SKM-1 (cell line): ENCODE measurements around the gene ST3GAL3.

Experiments used
- DNase-seq: peaks from one replicate; lab custom pipeline; 2025; ENCODE audit not compliant: unreplicated experiment; lab: John Stamatoyannopoulos, UW

The ST3GAL3 gene

DNA sequence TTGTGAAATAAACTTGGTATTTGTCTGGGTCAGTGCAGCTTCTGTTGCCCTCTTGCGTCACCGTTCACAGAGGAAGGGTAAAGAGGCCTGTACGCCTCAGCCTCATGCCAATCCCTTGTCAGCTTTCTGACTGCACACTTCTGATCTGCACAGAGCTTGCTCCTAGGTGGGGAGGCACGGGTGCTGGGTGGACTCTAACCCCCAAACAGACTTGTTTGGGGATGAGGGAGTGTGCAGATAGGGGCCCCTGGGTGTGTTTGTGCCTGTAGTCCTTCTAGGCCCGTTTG is 270.9 kb downstream of the ST3GAL3 start:
- no peak for DNase-seq

DNA sequence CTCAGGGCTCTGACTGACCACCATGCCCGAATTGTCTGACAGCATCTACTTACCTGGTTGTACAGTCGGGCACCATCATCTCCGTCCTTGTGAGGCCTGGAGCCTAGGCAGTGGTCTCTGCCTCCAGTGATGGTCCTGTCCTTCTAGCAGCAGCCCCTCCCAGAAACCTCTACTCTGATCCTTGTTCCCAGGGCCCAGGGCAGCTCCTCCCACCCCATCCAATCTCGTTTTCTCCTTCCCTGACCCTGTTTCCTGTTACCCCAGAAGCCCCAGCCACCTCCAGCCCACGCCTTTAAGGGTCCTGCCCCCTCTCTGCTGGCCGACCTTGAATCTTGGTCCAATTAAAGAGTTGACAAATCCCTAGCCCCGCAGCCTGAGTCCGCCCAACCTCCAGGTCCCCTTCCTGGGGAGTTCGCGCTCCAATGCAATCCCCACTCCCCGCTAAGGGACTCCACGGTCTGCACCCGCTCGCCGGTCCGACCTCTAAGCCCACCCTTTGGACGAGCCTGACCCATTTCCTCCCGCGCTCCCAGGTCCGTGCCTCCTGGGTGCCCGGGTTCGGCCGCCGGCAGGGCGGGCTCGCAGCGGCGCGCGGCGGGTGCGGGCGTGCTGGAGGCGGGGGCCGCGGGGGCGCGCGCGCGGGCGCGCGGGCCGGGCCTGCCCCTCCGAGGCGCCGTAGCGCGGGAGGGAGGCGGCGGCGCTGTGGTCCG is 271.4 kb downstream of the ST3GAL3 start, which contains the start of gene B4GALT2:
TSS of gene B4GALT2 (plus strand) at position 660 of the 710 bp plus-strand sequence. CDS start 1,951 bp downstream, outside the sequence.
- DNase-seq: peak; percentile 20

GRCh38 chr1:43979261-43979527 is 271.9 kb downstream of the ST3GAL3 start:
- no peak for DNase-seq

- DNase-seq: no peak
These were observed 272.4 kb downstream of the ST3GAL3 start for GRCh38 chr1:43979528-43980254.

DNA sequence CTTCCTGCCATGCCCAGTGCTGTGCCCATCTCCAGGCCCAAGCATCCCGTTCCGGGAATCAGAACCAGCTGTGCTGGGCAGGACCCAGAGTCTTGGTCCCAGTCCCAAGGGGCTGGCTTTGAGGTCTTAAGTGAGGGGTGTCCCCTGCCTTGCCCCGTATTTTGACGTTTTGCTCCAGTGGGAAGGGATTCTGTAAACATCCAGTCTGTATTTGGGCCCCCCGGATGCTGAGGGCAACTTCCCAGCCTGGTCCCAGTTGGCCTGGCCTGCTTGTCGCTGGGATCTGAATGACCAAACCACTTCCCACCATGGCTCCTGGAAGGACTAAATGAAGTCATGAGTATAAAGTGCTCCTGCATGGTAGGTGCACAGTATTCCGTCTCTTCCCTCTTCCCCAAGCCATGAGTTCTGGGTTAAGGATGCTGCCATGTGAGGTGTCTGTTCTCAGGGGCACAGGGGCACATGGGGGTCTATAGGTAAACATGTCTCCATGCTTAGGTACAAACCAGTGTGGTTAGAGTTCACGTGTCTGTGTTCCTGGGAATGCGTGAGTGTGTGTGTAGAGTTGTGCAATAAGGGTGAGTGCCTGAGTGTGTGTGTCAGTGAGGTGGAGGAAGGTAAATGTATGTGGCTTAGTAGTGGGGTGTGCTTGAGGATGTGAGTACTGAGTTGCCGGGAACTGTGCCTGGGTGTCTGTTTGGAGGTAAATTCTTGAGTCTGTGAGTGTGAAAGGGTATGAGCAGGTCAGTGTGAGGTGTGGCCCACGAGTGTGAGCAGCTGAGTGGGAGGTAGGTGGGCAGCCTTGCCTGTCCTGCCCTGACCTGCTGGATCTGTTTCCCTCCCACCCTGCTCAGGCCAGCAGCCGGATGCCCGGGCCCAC is 273.2 kb downstream of the ST3GAL3 start:
- DNase-seq: no peak
